ENCODE measurements around the gene GNG8. TPM values are rescaled to one million over a fixed set of nuclear protein-coding genes. Genes with fewer than 3 reads are reported as not detected.
A peak's percentile ranks its signal among the peaks of the same experiment; 100 is the strongest.

GNG8 gene
- total and polyA plus RNA-seq, 2 of the 13 experiments (the other 11 are each of a cell fraction or from before 2014, with no cell fraction given) = not detected

DNA sequence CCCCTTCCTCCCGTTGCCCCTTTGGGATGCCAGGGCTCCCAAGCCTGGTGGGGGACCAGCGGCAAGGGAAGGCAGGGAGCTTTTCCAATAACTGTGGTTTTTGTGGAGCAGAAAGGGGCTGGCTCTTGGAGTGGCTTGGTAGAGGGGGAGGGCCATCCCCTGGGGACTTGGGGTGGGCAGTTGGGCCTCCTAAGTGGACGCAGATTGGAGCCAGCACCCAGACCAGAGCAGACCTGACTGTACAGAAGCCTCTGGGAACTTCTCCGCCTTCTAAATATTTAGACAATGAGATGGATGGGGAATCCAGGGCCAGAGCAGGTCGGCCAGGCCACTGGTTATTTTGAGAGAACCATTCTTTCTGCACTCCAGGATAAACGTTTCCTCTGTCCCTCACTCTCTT lies 15.3 kb downstream of the GNG8 start:
- no peak for FAIRE-seq
- no peak for TF ChIP-seq KLF12 (CRISPR knock-in tag; IDR thresholded peaks at IDR 0.05; ENCODE audit: borderline replicate concordance)
- no peak for TF ChIP-seq CBFB (CRISPR knock-in tag; IDR thresholded peaks at IDR 0.05)
- Histone ChIP-seq H3K79me2 (ENCODE audit: insufficient read depth, low read length) (no peaks in the 10 kb centered on the region), H3K4me3 (replicated peaks in 1 of 3; ENCODE audit: insufficient read depth in 1 of 3, low read depth in 2 of 3, low read length in 3 of 3) (peak overlapping the region in 1 of 3 experiments; percentile 48; a peak in 1 of 6 replicates), H3K9ac (ENCODE audit: insufficient read depth, low read depth, low read length) (no peak overlapping the region), H4K20me1 (ENCODE audit: insufficient read depth, low read length) (no peaks in the 10 kb centered on the region), H3K4me2 (ENCODE audit: low read depth, low read length) (peak overlapping the region; percentile 63), H3K36me3 (replicated peaks in 1 of 2; ENCODE audit: control insufficient read depth in 1 of 2, insufficient read depth in 2 of 2, low read length in 2 of 2) (no peaks in the 10 kb centered on the region), H3K27ac (ENCODE audit: extremely low read length, insufficient read depth, low read length) (no peak overlapping the region), H3K4me1 (ENCODE audit: insufficient read depth, low read length) (peaks cover 39% of the 10 kb centered on the region), H3K9me3 (ENCODE audit: low read length) (no peaks in the 10 kb centered on the region), H2AFZ (ENCODE audit: low read length) (no peak overlapping the region), H3K27me3 (ENCODE audit: control insufficient read depth in 1 of 2, insufficient read depth in 2 of 2, low read length in 2 of 2) (peaks cover 0 to 49% of the 10 kb centered on the region in 2 experiments; a peak in 3 of 5 replicates)
- intact Hi-C loops (cut with micrococcal nuclease; ENCODE audit: unreplicated experiment) = no loop called here
- WGBS (ENCODE audit: low lambda C conversion rate) = 15% methylated on average over 6 of the region's 6 CpGs
- no peak for ATAC-seq
- POLR2A ChIA-PET = no interaction called here
- BruUV-seq (replicated peaks) = no TSS peak
- CTCF ChIA-PET (ENCODE audit: low intra/inter-chr PET ratio, low total read pairs) = no interaction called here
- in situ Hi-C loops (cut with HindIII; ENCODE audit: extremely low pct_ligation_motif_present, low pct_unique_long_range_greater_than_20kb) = no loop called here
- no peak for DNase-seq (ENCODE audit: low spot score)

DNA sequence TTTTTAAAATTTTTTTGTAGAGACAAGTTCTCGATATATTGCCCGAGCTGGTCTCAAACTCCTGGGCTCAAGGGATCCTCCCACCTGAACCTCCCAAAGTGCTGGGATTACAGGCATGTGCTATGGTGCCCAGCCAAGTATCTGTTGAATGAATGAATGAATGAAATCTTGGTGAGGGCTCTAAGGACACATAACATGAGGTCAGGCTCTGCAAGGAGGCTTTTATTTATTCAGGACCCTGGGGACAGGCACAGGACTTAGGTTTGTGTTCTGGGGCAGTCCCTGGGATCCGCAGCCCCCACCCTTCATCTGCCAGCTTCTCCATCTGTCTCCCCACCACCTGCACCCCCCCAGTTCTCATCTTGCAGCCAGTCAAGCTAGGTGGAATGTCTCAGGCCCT lies 15.7 kb downstream of the GNG8 start:
- no TSS peak for BruUV-seq (replicated peaks)
- CTCF ChIA-PET (ENCODE audit: low intra/inter-chr PET ratio, low total read pairs) = no interaction called here
- FAIRE-seq = no peak

More for the DNA sequence above, 15.7 kb downstream of the GNG8 start:
- H3K4me3 ChIP-seq (replicated peaks in 1 of 3; ENCODE audit: insufficient read depth in 1 of 3, low read depth in 2 of 3, low read length in 3 of 3) = no peak overlapping the region
- in situ Hi-C loops (cut with HindIII; ENCODE audit: extremely low pct_ligation_motif_present, low pct_unique_long_range_greater_than_20kb) = no loop called here
- TF ChIP-seq CAMTA2 (CRISPR knock-in tag; IDR thresholded peaks at IDR 0.05; ENCODE audit: borderline replicate concordance) (no peak), CREB1 (IDR thresholded peaks at IDR 0.05) (0 out of 2 replicates have a peak, but pooled peaks have one; percentile 34), CREB1 (CRISPR knock-in tag; IDR thresholded peaks at IDR 0.05) (no peak)
- H3K79me2 ChIP-seq (ENCODE audit: insufficient read depth, low read length) = no peaks in the 10 kb centered on the region
- no peaks in the 10 kb centered on the region for H4K20me1 ChIP-seq (ENCODE audit: insufficient read depth, low read length)
- H3K4me2 ChIP-seq (ENCODE audit: low read depth, low read length) = no peak overlapping the region
- intact Hi-C loops (cut with micrococcal nuclease; ENCODE audit: unreplicated experiment) = no loop called here
- no peak overlapping the region for H3K9ac ChIP-seq (ENCODE audit: insufficient read depth, low read depth, low read length)
- peaks cover 0 to 49% of the 10 kb centered on the region in 2 experiments; a peak in 3 of 5 replicates for H3K27me3 ChIP-seq (ENCODE audit: control insufficient read depth in 1 of 2, insufficient read depth in 2 of 2, low read length in 2 of 2)
- POLR2A ChIA-PET = no interaction called here
- 50% methylated on average over 3 of the region's 3 CpGs for WGBS (ENCODE audit: low lambda C conversion rate)
- ATAC-seq = no peak
- no peak overlapping the region for H3K27ac ChIP-seq (ENCODE audit: extremely low read length, insufficient read depth, low read length)
- no peaks in the 10 kb centered on the region for H3K9me3 ChIP-seq (ENCODE audit: low read length)
- H2AFZ ChIP-seq (ENCODE audit: low read length) = no peak overlapping the region
- H3K36me3 ChIP-seq (replicated peaks in 1 of 2; ENCODE audit: control insufficient read depth in 1 of 2, insufficient read depth in 2 of 2, low read length in 2 of 2) = no peaks in the 10 kb centered on the region
- peaks cover 36% of the 10 kb centered on the region for H3K4me1 ChIP-seq (ENCODE audit: insufficient read depth, low read length)
- DNase-seq (ENCODE audit: low spot score) = no peak
